ENCODE results near the gene NRG3.

NRG3 gene

GRCh38 chr10:82889728-82890127 lies 1014.7 kb downstream of the NRG3 start:
- no peak overlapping the region for H3K4me3 ChIP-seq (ENCODE audit: low read depth, low read length)
- TF ChIP-seq CTCF (IDR thresholded peaks at IDR 0.05; ENCODE audit: low read depth, low read length, missing control alignments), result no peak
- no peak for DNase-seq (ENCODE audit: low read depth)

GRCh38 chr10:82890573-82890972 lies 1015.6 kb downstream of the NRG3 start:
- H3K4me3 ChIP-seq (ENCODE audit: low read depth, low read length), result no peak overlapping the region
- TF ChIP-seq CTCF (IDR thresholded peaks at IDR 0.05; ENCODE audit: low read depth, low read length, missing control alignments), result no peak
- DNase-seq (ENCODE audit: low read depth), result no peak

GRCh38 chr10:82908096-82908495 lies 1033.1 kb downstream of the NRG3 start:
- H3K4me3 ChIP-seq (ENCODE audit: low read depth, low read length), result no peak overlapping the region
- no peak for DNase-seq (ENCODE audit: low read depth)
- TF ChIP-seq CTCF (IDR thresholded peaks at IDR 0.05; ENCODE audit: low read depth, low read length, missing control alignments), result no peak

DNA sequence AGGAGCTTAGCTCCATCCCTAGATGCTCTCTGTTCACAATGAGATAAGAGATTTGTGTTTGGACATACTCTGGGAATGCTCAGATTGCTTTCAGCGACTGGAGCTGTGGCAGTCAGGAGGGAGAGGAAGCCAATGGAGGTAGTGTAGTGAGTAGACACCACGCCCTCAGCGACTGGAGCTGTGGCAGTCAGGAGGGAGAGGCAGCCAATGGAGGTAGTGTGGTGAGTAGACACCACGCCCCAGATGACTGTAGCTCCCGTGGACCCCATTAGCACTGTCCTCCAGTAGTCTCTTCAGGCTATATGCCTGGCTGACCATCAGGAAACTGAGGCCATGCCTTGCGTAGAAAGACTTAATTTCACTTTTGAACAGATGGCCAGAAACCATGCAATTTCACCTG lies 1033.8 kb downstream of the NRG3 start:
- no peak for DNase-seq (ENCODE audit: low read depth)
- H3K4me3 ChIP-seq (ENCODE audit: low read depth, low read length), result no peak overlapping the region
- TF ChIP-seq CTCF (IDR thresholded peaks at IDR 0.05; ENCODE audit: low read depth, low read length, missing control alignments), result no peak

GRCh38 chr10:82910301-82910700 lies 1035.3 kb downstream of the NRG3 start:
- no peak overlapping the region for H3K4me3 ChIP-seq (ENCODE audit: low read depth, low read length)
- DNase-seq (ENCODE audit: low read depth), result no peak
- TF ChIP-seq CTCF (IDR thresholded peaks at IDR 0.05; ENCODE audit: low read depth, low read length, missing control alignments), result no peak

GRCh38 chr10:82914655-82915136 lies 1039.7 kb downstream of the NRG3 start:
- H3K4me3 ChIP-seq (ENCODE audit: low read depth, low read length), result no peak overlapping the region
- no peak for TF ChIP-seq CTCF (IDR thresholded peaks at IDR 0.05; ENCODE audit: low read depth, low read length, missing control alignments)
- no peak for DNase-seq (ENCODE audit: low read depth)

GRCh38 chr10:82916941-82917340 lies 1041.9 kb downstream of the NRG3 start:
- TF ChIP-seq CTCF (IDR thresholded peaks at IDR 0.05; ENCODE audit: low read depth, low read length, missing control alignments), result no peak
- no peak for DNase-seq (ENCODE audit: low read depth)
- H3K4me3 ChIP-seq (ENCODE audit: low read depth, low read length), result no peak overlapping the region

Data from GM12864 (cell line).